Mesothelial cell of epicardium (in vitro differentiated cells): ENCODE results near the gene PSMD4. TPM values are rescaled to one million over a fixed set of nuclear protein-coding genes. Genes with fewer than 3 reads are reported as not detected.

Source experiments
- DNase-seq, 2 experiments: peaks; one replicate each; pipeline ENCODE4 v3.0.0; 2021; ENCODE audit warnings: low spot score in 2 of 2; ENCODE audit not compliant: unreplicated experiment in 2 of 2
- H3K27ac Mint-ChIP-seq: 2 replicates; pipeline ENCODE4 v1.8.0; 2021; ENCODE audit warnings: mixed read lengths
- H3K27me3 Mint-ChIP-seq: 2 replicates; pipeline ENCODE4 v1.8.0; 2021; ENCODE audit warnings: low read depth, mixed read lengths
- H3K36me3 Mint-ChIP-seq: 2 replicates; pipeline ENCODE4 v1.8.0; 2021; ENCODE audit warnings: mixed read lengths
- H3K4me1 Mint-ChIP-seq: 2 replicates; pipeline ENCODE4 v1.8.0; 2021; ENCODE audit warnings: mixed read lengths
- H3K4me3 Mint-ChIP-seq: 2 replicates; pipeline ENCODE4 v1.8.0; 2021; ENCODE audit warnings: mild to moderate bottlenecking, moderate library complexity, mixed read lengths
- H3K9me3 Mint-ChIP-seq: 2 replicates; pipeline ENCODE4 v1.8.0; 2021; ENCODE audit warnings: mixed read lengths
- CTCF ChIP-seq: fragments of 200-600 bp; sonication (generic); IDR thresholded peaks from one replicate; pipeline ENCODE4 v1.5.0; 2021; ENCODE audit warnings: antibody characterized with exemption; ENCODE audit not compliant: unreplicated experiment
- total RNA-seq: library from RNA; stranded (reverse); gene quantifications from 3 replicates; pipeline ENCODE4 v1.2.1, GENCODE V29; 2021

PSMD4 gene
- total RNA-seq, 1 donor from 2014 or later = 114 TPM

GRCh38 chr1:151277249-151277648 is 22.7 kb downstream of the PSMD4 start:
- DNase-seq = no peak
- H3K36me3 Mint-ChIP-seq = peaks cover 11% of the 10 kb centered on the region
- no peak overlapping the region for H3K4me3 Mint-ChIP-seq
- TF ChIP-seq CTCF = no peak
- no peaks in the 10 kb centered on the region for H3K9me3 Mint-ChIP-seq
- no peaks in the 10 kb centered on the region for H3K4me1 Mint-ChIP-seq
- H3K27ac Mint-ChIP-seq = no peak overlapping the region
- H3K27me3 Mint-ChIP-seq = no peaks in the 10 kb centered on the region

- Mint-ChIP-seq H3K4me3 (peak overlapping the region; percentile 92), H3K36me3 (peaks cover 6% of the 10 kb centered on the region), H3K4me1 (peaks cover 17% of the 10 kb centered on the region), H3K9me3 (no peaks in the 10 kb centered on the region), H3K27ac (peak overlapping the region; percentile 100), H3K27me3 (no peaks in the 10 kb centered on the region)
- peak; percentile 46 for TF ChIP-seq CTCF
- DNase-seq = peak; percentile 80 to 95
Measured at GRCh38 chr1:151281225-151281968, 26.9 kb downstream of the PSMD4 start.

GRCh38 chr1:151281969-151282882 is 27.7 kb downstream of the PSMD4 start, which contains the start of gene ZNF687:
ZNF687 (plus strand) TSS chr1:151282299; CDS start chr1:151286292, 3,993 bp downstream.
- Mint-ChIP-seq H3K9me3 (no peaks in the 10 kb centered on the region), H3K27me3 (no peaks in the 10 kb centered on the region), H3K4me1 (peaks cover 17% of the 10 kb centered on the region), H3K36me3 (peaks cover 10% of the 10 kb centered on the region), H3K27ac (peak within 1 kb of the TSS; percentile 100), H3K4me3 (peak within 1 kb of the TSS; percentile 92)
- peak; percentile 99 to 100 for DNase-seq
- no peak for TF ChIP-seq CTCF

- Mint-ChIP-seq H3K27me3 (no peaks in the 10 kb centered on the region), H3K27ac (peak overlapping the region; percentile 95), H3K36me3 (peaks cover 10% of the 10 kb centered on the region), H3K4me3 (peak overlapping the region; percentile 92), H3K4me1 (peaks cover 17% of the 10 kb centered on the region), H3K9me3 (no peaks in the 10 kb centered on the region)
- DNase-seq = peak in 1 of 2 experiments; percentile 45
- TF ChIP-seq CTCF = no peak
Measured at GRCh38 chr1:151282883-151283725, 28.6 kb downstream of the PSMD4 start.

GRCh38 chr1:151284013-151284577 is 29.6 kb downstream of the PSMD4 start:
- no peak for TF ChIP-seq CTCF
- peak overlapping the region; percentile 95 for H3K27ac Mint-ChIP-seq
- peaks cover 17% of the 10 kb centered on the region for H3K36me3 Mint-ChIP-seq
- H3K4me1 Mint-ChIP-seq = peaks cover 17% of the 10 kb centered on the region
- H3K4me3 Mint-ChIP-seq = peak overlapping the region; percentile 92
- no peaks in the 10 kb centered on the region for H3K27me3 Mint-ChIP-seq
- no peaks in the 10 kb centered on the region for H3K9me3 Mint-ChIP-seq
- no peak for DNase-seq
